Activated naive CD8-positive, alpha-beta T cell treated with anti-CD3 and anti-CD28 coated beads, Interleukin-2, amount 10 ng/mL, durations not matched to agents 7 days and 5 days (primary cell): ENCODE data around the gene DNTT. TPM values are rescaled to one million over a fixed set of nuclear protein-coding genes. Genes with fewer than 3 reads are reported as not detected.

Source experiments
- ATAC-seq: fragments of 150-1000 bp; cut with Tn5 transposase; one replicate; pipeline ENCODE4 v1.10.0; 2021; ENCODE audit warnings: low read depth, moderate library complexity
- POLR2A ChIA-PET: fragments of 350-600 bp; sonication (Branson Sonifier 250); formaldehyde crosslinking; loops from one replicate; lab custom pipeline; 2021; ENCODE audit warnings: antibody characterized with exemption; lab: Charles Lee
- DNase-seq: peaks from one replicate; pipeline ENCODE4 v3.0.0; 2021
- H3K27ac Mint-ChIP-seq: one replicate; pipeline ENCODE4 v1.8.0; 2022; ENCODE audit warnings: mild to moderate bottlenecking, mixed read lengths
- H3K27me3 Mint-ChIP-seq: one replicate; pipeline ENCODE4 v1.8.0; 2022; ENCODE audit warnings: mild to moderate bottlenecking, moderate library complexity, mixed read lengths
- H3K36me3 Mint-ChIP-seq: one replicate; pipeline ENCODE4 v1.8.0; 2021; ENCODE audit warnings: mild to moderate bottlenecking, mixed read lengths
- H3K4me1 Mint-ChIP-seq: one replicate; pipeline ENCODE4 v1.8.0; 2021; ENCODE audit warnings: mixed read lengths
- H3K4me3 Mint-ChIP-seq: one replicate; pipeline ENCODE4 v1.8.0; 2022; ENCODE audit warnings: mild to moderate bottlenecking, moderate library complexity, mixed read lengths
- H3K9me3 Mint-ChIP-seq: one replicate; pipeline ENCODE4 v1.8.0; 2021; ENCODE audit warnings: mixed read lengths
- total RNA-seq, 2 experiments: library from RNA; stranded (reverse); gene quantifications; one replicate each; pipeline ENCODE4 v1.2.3, GENCODE V29; 2021

DNTT gene
- total RNA-seq, 2 experiments from 2014 or later = not detected

DNA sequence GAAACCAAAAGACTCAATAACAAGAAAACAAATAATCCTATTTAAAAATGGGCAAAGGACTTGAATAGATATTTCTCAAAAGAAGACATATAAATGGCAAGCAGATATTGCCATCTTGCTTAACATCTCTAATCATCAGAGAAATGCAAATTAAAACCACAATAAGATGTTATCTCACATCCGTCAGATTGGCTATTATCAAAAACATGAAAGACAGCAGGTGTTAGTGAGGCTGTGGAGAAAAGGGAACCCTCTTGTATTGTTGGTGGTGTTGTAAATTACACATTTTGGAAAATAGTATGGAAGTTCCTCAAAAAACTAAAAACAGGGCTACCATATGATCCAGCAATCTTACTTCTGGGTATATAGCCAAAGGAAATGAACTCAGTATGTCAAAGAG lies 28.9 kb downstream of the DNTT start:
- peaks cover 11% of the 10 kb centered on the region for H3K27me3 Mint-ChIP-seq
- no peak for ATAC-seq
- no peak overlapping the region for H3K27ac Mint-ChIP-seq
- POLR2A ChIA-PET = no interaction called here
- H3K36me3 Mint-ChIP-seq = no peaks in the 10 kb centered on the region
- peaks cover 6% of the 10 kb centered on the region for H3K4me1 Mint-ChIP-seq
- H3K9me3 Mint-ChIP-seq = no peaks in the 10 kb centered on the region
- DNase-seq = no peak
- H3K4me3 Mint-ChIP-seq = no peak overlapping the region

DNA sequence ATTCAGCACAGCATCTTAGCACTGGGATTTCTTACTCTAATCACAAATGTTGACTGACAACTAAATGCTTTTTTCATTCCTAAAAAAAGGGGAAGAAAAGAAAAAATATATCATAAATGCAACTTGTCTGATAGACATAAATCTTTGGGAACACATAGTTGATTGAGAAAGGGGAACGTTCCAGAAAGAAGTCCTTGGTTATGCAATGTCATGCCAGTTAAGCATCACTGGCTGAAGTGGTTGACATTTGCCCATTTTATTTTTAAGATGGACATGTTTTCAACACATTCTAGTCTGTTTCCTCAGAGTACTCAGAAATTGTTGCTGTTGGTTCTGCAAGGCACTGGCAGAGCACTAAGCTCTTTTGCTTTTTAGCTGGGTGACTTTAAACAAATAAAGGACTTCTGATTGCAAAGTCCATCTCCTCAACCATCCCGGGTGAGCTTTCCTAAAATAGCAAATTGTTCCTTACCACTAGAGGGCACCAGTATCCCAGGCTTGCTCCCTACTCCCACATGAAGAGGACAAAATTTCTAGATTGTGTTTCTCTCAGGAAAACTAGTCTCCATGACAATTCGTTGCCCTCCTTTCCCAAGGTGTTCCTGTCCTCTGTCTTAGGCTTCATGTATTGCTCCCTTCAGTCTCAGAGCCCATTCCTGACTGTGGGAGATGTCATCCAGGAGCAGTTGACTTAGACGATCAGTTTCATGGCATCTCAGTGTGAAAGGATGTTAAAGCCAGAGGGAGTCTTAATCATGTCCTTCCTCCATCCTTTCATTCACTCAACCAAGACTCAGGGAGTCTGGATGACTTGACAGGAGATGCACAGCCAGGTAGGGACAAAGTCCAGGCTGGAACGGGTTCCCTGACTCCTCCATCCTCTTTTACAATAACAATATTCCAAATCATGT lies 30.6 kb downstream of the DNTT start:
- DNase-seq (no peak), ATAC-seq (no peak)
- POLR2A ChIA-PET = no interaction called here
- Mint-ChIP-seq H3K4me3 (no peak overlapping the region), H3K27ac (no peak overlapping the region), H3K9me3 (no peaks in the 10 kb centered on the region), H3K36me3 (no peaks in the 10 kb centered on the region), H3K27me3 (peaks cover 8% of the 10 kb centered on the region), H3K4me1 (peaks cover 6% of the 10 kb centered on the region)

DNA sequence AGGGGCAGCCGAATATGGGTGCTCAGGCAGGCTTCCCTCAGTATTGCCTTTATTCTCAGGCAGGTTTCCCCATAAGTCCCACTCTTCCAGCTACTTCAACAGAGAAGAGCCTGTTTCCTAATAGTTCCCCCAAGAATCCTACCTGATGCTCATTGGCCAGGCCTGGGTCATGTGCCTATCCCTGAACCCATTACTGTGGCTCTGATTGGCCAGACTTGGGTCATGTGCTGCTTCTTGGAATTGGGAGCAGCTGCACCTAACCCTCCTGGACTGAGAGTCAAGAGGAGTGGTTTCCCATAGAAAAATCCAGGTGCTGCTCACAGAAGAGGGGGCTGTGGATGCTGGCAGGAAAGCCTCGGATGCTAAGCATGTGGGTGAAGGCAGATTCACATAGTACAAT lies 32.9 kb downstream of the DNTT start:
- peaks cover 6% of the 10 kb centered on the region for H3K27me3 Mint-ChIP-seq
- H3K27ac Mint-ChIP-seq = no peak overlapping the region
- H3K9me3 Mint-ChIP-seq = no peaks in the 10 kb centered on the region
- POLR2A ChIA-PET = no interaction called here
- DNase-seq (no peak), ATAC-seq (no peak)
- H3K4me1 Mint-ChIP-seq = peaks cover 6% of the 10 kb centered on the region
- no peaks in the 10 kb centered on the region for H3K36me3 Mint-ChIP-seq
- H3K4me3 Mint-ChIP-seq = no peak overlapping the region

DNA sequence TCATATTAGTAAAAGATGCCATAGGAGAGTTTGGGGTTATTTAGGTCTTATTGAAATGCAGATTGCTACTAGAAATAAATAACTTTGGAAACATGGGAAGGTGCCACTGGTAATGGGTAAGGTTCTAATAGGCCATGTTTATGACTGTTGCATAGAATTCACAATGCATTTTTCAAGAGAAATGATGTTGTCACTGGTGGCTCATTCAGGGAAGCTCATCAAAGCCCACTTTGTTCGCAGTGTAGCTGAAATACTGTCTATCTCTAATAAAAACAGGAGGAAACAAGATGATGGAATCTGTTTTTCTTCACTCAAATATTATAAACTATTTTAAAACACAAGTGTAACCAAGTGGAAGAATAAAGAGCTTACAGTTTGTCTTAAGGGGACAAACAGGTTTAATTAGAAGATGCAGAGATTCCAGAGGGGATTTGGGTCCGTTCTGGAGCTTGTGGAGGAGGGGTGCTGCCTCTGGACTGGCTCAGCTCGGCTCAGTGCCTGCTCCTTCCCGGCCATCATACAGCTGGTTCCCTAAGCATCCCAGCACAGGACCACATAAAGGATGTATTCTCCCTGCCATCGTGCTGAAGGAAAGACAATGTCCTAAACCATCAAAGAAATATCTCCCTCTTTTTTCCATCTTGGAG lies 34.2 kb downstream of the DNTT start:
- Mint-ChIP-seq H3K27ac (no peak overlapping the region), H3K27me3 (peaks cover 2% of the 10 kb centered on the region), H3K4me3 (no peak overlapping the region), H3K4me1 (peaks cover 2% of the 10 kb centered on the region), H3K36me3 (no peaks in the 10 kb centered on the region), H3K9me3 (no peaks in the 10 kb centered on the region)
- POLR2A ChIA-PET = interaction anchor here (0.7 kb wide), 1 partner anchor 944 kb away, joined by 3 read pairs; no protein-coding TSS in a partner anchor
- DNase-seq = no peak
- no peak for ATAC-seq

DNA sequence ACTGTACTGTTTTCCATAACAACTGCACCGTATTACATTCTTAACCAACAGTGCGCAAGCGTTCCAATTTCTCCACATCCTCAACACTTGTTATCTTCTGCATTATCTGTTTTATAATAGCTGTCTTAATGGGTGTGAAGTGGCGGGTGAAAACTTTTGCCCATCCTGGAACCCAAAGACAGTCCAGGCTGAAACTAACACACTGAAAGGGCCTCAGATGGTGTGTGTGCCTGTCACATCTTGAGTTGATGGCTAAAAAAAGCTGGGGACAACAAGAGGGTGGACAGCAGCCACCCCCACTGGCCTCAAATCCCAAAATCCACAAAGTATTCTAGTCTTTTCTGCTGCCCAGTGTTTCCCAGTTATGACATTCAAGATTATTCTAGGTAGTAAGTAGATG lies 35.1 kb downstream of the DNTT start:
- H3K27ac Mint-ChIP-seq = no peak overlapping the region
- H3K4me1 Mint-ChIP-seq = peaks cover 4% of the 10 kb centered on the region
- H3K36me3 Mint-ChIP-seq = no peaks in the 10 kb centered on the region
- H3K27me3 Mint-ChIP-seq = no peaks in the 10 kb centered on the region
- POLR2A ChIA-PET = no interaction called here
- DNase-seq (no peak), ATAC-seq (no peak)
- no peaks in the 10 kb centered on the region for H3K9me3 Mint-ChIP-seq
- H3K4me3 Mint-ChIP-seq = no peak overlapping the region

DNA sequence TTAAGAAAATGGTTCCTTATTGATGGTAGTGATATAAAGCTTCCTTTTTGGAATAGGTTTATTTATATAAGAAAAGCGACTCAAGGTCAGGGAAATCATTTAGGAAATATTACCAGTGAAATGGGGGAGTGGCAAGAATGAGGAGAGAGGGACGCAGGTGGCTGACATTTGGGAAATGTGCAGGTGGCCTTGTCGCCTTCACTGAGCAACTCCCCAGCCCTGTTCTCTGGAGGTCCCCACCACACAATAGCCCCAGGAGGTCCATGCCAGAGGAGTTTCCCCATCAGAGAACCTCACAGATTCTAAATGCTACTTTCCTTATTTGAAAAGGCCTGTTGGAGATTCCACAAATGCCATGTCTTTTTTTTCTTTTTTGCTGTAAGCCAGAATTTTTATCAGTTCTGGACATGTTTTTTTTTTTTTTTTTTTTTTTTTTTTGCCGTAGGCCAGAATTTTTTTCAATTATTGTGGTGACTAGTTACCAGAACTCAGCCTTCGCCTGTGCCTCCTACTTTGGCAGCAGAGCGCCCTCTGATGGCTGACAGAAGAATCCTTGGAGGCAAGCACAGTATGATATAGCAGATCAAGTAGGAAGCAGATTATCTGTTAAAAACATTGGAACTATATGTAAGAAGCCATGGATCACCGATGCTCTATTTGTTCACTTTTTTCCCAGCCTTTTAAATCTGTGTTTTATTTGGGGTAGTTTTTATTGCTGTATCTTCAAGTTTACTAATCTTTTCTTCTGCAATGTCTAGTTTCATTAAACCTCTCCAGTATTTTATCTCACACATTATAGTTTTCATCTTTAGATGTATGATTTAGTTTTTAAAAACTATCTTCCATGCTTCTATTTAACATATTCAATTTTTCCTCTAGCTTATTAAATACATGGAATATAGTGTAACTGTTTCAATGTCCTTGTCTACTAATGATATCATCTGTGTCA lies 36.0 kb downstream of the DNTT start:
- H3K27ac Mint-ChIP-seq = no peak overlapping the region
- H3K4me3 Mint-ChIP-seq = no peak overlapping the region
- ATAC-seq (peak; percentile 78), DNase-seq (peak; percentile 52)
- peaks cover 2% of the 10 kb centered on the region for H3K36me3 Mint-ChIP-seq
- H3K4me1 Mint-ChIP-seq = peaks cover 4% of the 10 kb centered on the region
- no peaks in the 10 kb centered on the region for H3K27me3 Mint-ChIP-seq
- H3K9me3 Mint-ChIP-seq = peaks cover 3% of the 10 kb centered on the region
- POLR2A ChIA-PET = no interaction called here

DNA sequence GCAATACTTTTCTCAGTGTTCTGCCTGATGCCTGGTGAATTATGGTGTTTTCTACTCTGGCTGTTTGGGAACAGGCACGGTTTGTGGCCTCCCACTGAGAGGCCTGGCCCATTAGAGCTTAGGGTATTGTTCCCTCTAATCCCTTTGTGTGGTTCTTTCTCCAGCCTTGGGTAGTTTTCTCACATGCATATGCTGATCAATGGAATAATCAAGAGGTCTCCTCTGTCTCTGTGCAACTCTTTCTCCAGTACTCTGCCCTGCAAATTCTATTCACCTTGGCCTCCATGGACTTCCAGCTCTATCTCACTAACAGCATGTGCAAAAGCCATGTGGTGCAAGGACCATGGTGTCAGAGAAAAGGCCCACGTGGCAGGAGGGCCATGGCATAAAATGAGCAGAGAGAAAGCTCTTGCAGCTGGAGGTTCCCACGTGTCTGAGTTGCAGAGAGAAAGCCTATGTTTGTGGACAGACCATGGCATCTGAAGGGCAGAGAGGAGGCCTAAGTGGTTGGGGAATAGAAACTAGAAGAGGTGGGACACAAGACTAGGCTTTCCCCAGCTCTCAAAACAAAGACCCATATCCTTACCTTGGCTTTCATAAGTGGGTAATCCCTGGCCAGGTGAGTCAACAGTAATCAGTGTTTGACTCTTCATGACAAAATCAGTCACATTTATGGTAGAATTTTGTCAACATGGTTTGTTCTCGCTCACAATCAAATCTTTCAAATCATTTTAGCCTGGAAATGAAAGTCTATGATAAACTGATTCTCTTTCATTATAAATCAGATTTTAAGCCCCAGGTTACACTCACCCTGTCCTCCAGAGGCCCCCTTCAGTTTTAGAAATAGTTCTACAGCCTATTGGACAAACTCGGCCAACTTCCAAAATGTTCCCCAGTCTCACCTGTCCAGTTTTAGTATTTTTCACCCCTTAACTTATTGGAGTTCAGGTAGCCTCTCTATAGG lies 37.3 kb downstream of the DNTT start:
- Mint-ChIP-seq H3K27me3 (peaks cover 3% of the 10 kb centered on the region), H3K27ac (no peak overlapping the region), H3K9me3 (peaks cover 13% of the 10 kb centered on the region), H3K4me3 (no peak overlapping the region), H3K4me1 (peaks cover 4% of the 10 kb centered on the region), H3K36me3 (peaks cover 7% of the 10 kb centered on the region)
- DNase-seq = no peak
- POLR2A ChIA-PET = no interaction called here
- ATAC-seq = no peak

DNA sequence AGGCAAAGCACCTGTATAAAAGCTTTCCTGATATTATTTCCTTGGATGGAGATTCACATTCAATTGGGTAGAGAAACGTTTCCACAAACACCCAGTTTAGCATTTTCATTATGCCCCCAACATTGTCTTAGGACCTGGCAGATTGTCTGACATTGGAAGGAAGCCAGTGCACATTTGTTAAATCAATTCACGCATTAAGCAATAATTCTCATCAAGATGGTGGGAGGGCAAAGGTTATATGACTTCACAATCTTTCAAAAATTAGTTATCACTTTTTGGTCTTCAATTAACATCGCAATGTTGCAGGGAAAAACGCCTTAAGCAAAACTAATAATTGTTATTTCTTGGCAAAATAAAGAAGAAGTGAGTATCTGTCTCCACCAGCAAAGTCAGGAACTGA lies 38.2 kb downstream of the DNTT start:
- peaks cover 3% of the 10 kb centered on the region for H3K27me3 Mint-ChIP-seq
- POLR2A ChIA-PET = no interaction called here
- ATAC-seq = no peak
- H3K36me3 Mint-ChIP-seq = peaks cover 7% of the 10 kb centered on the region
- DNase-seq = no peak
- H3K27ac Mint-ChIP-seq = no peak overlapping the region
- H3K4me3 Mint-ChIP-seq = no peak overlapping the region
- peaks cover 13% of the 10 kb centered on the region for H3K9me3 Mint-ChIP-seq
- H3K4me1 Mint-ChIP-seq = peaks cover 4% of the 10 kb centered on the region

DNA sequence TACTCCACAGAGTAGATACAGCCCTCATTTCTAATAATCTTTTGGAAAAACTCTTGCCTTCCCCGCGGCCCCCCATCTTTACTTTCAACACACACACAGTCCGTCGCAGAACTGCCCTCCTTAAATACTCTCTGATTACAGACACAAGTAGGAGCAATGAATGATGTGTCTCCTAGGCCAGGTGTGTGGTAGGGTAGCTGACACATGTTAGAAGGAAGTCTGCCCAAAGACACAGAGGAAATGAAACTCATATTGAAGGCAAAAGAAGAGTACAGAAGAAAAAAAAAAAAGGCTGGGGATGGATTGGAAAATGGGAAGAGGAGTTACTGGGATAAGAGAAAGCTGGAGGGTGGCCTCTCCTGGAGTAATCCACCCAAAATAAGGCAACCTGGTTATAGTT lies 39.9 kb downstream of the DNTT start:
- H3K4me1 Mint-ChIP-seq = peaks cover 4% of the 10 kb centered on the region

DNA sequence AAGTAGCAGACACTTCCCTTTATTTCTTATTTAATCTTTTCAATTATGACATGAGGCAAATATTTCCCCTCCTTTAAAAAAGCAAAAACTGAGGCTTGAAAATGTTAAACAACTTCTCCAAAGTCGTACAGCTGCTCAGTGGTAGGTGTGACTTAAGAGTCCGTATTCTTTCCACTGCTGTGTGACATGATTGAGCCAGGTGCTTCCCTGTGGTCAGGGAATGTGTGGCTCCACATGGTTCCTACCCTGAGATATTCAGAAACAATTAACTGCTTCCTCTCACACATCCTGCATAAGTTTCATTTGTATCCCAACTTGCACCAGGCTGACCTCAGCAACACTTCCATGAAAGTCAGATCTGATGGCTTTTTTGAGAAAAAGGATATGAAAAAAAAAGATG lies 41.0 kb downstream of the DNTT start:
- ATAC-seq (no peak), DNase-seq (no peak)
- H3K9me3 Mint-ChIP-seq = peaks cover 13% of the 10 kb centered on the region
- no peak overlapping the region for H3K4me3 Mint-ChIP-seq
- no peak overlapping the region for H3K27ac Mint-ChIP-seq
- H3K27me3 Mint-ChIP-seq = peaks cover 7% of the 10 kb centered on the region
- peaks cover 7% of the 10 kb centered on the region for H3K36me3 Mint-ChIP-seq
- POLR2A ChIA-PET = no interaction called here
- peaks cover 4% of the 10 kb centered on the region for H3K4me1 Mint-ChIP-seq

More for the DNA sequence above, 39.9 kb downstream of the DNTT start:
- POLR2A ChIA-PET = no interaction called here
- Mint-ChIP-seq H3K4me3 (no peak overlapping the region), H3K36me3 (peaks cover 7% of the 10 kb centered on the region), H3K9me3 (peaks cover 13% of the 10 kb centered on the region), H3K27me3 (peaks cover 7% of the 10 kb centered on the region), H3K27ac (no peak overlapping the region)
- DNase-seq = no peak
- no peak for ATAC-seq

DNA sequence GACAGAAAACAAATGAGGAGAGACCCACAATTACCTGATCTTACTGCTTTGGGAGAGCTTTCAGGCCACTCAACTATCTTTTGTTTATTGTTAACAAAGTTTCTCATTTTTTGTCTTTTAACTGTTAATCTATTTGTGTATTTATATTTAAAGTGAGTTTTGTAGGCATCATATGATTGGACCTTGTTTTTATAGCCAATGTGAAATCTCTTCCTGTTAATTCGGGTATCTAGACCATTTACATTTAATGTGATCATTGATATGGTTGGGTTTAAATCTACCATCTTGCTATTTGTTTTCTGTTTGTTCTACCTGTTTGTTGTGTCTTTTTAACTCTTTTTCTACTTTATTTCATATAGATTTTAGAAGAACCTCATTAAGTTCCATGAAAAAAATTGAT lies 42.1 kb downstream of the DNTT start:
- no peak overlapping the region for H3K27ac Mint-ChIP-seq
- peaks cover 13% of the 10 kb centered on the region for H3K9me3 Mint-ChIP-seq
- no peak overlapping the region for H3K4me3 Mint-ChIP-seq
- no peak for ATAC-seq
- peaks cover 4% of the 10 kb centered on the region for H3K4me1 Mint-ChIP-seq
- POLR2A ChIA-PET = no interaction called here
- DNase-seq = no peak
- H3K36me3 Mint-ChIP-seq = peaks cover 7% of the 10 kb centered on the region
- peaks cover 7% of the 10 kb centered on the region for H3K27me3 Mint-ChIP-seq

DNA sequence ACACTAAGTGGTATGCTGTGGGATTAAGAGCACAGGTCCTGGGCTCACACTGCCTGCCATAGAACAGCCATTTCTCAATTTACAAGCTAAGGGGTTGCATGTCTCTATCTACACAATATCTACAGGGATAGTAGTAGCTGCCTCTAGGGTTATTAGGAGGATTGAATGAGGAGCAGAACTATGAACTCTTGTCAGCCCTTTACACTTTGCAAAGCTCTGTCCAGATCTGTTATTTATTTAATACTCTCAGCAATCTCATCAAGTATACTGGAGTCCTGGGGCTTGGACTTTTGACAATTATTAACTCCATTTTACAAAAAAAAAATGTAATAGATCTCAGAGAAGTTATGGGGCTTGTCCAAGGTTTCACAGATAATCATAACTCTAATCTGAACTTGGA lies 47.8 kb downstream of the DNTT start:
- Mint-ChIP-seq H3K27ac (no peak overlapping the region), H3K27me3 (peaks cover 14% of the 10 kb centered on the region)
- POLR2A ChIA-PET = no interaction called here

More for the DNA sequence above, 47.8 kb downstream of the DNTT start:
- no peak for DNase-seq
- Mint-ChIP-seq H3K36me3 (no peaks in the 10 kb centered on the region), H3K4me3 (no peak overlapping the region), H3K4me1 (no peaks in the 10 kb centered on the region), H3K9me3 (no peaks in the 10 kb centered on the region)
- no peak for ATAC-seq
